ENCODE results near the gene PKDCC.

DNA sequence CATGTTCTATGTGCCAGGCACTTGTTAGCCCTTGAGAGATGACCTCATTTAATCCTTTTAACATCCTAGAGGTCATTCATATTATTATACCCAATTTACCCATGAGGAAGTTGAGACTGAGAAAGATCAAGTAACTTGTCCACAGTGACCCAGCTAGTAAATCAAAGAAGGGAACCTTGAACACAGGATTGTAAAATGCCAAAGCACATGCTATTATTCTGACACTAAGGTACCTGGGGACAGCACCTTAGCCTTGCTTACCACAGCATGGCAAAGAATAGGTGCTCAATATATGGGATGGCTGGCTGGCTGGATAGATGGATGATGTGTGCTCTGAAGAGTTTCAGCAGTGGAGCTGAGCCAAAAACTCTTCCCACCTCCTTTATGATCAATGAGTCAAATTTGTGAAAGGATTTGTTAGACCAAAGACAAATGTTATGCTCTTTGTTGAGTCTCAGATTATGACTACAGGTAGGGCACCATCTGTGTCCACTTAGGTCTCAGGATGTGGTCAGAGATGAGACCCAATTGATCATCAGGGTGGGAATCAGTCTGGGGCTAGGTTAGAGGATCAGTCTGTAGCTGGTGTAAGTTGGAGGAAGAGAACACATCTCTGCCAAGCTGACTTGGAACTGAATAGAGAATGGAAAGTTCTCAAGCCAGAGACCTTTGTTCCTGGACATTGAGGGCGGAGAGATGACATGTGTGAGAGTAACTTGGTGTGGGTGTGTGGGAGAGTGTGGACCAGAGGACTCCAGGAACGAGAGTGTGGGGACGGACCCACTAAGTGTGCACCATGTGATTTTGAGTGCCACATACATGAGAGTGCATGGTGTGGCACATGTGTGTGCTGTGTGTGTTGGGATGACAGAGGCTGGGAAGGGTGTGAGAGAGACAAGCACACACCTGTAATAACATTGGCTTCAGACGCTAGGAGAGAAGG, 16.3 kb upstream of the PKDCC start:
- TF ChIP-seq CTCF (IDR thresholded peaks at IDR 0.05), result no peak
- no peak for TF ChIP-seq POLR2A (IDR thresholded peaks at IDR 0.05)

All from ovary (tissue), 3 donors.